GM18498 (cell line): ENCODE data around the gene RBM19.

Experiments used
- ATAC-seq: cut with Tn5 transposase; IDR thresholded peaks from one replicate; pipeline ENCODE4 v1.9.1; 2021; ENCODE audit warnings: mild to moderate bottlenecking, moderate library complexity; ENCODE audit not compliant: unreplicated experiment

Gene RBM19

GRCh38 chr12:113988976-113989375, 22.9 kb upstream of the RBM19 start:
- ATAC-seq, result no peak

GRCh38 chr12:113988064-113988451, 21.9 kb upstream of the RBM19 start:
- no peak for ATAC-seq

GRCh38 chr12:113987261-113988063, 21.3 kb upstream of the RBM19 start:
- ATAC-seq, result no peak

- ATAC-seq, result no peak
Measured at GRCh38 chr12:113984464-113984863, 18.3 kb upstream of the RBM19 start.

GRCh38 chr12:113983777-113984448, 17.8 kb upstream of the RBM19 start:
- ATAC-seq, result no peak

- no peak for ATAC-seq
Measured at GRCh38 chr12:113983265-113983664, 17.1 kb upstream of the RBM19 start.

GRCh38 chr12:113981876-113982275, 15.8 kb upstream of the RBM19 start:
- ATAC-seq, result no peak

GRCh38 chr12:113980537-113981337, 14.6 kb upstream of the RBM19 start:
- no peak for ATAC-seq

GRCh38 chr12:113980054-113980453, 13.9 kb upstream of the RBM19 start:
- ATAC-seq, result no peak

- no peak for ATAC-seq
Measured at GRCh38 chr12:113978080-113978479, 12.0 kb upstream of the RBM19 start.

GRCh38 chr12:113974006-113974405, 7.9 kb upstream of the RBM19 start:
- ATAC-seq, result no peak

GRCh38 chr12:113973109-113973904, 7.2 kb upstream of the RBM19 start:
- no peak for ATAC-seq

- no peak for ATAC-seq
Measured at GRCh38 chr12:113971392-113971791, 5.3 kb upstream of the RBM19 start.

- no peak for ATAC-seq
Measured at GRCh38 chr12:113970211-113970610, 4.1 kb upstream of the RBM19 start.

- no peak for ATAC-seq
Measured at GRCh38 chr12:113967368-113967767, 1.2 kb upstream of the RBM19 start.

- ATAC-seq, result no peak
Measured at GRCh38 chr12:113962733-113963132, 3.4 kb downstream of the RBM19 start.

GRCh38 chr12:113961921-113962710, 4.0 kb downstream of the RBM19 start:
- no peak for ATAC-seq

GRCh38 chr12:113960030-113960429, 6.1 kb downstream of the RBM19 start:
- ATAC-seq, result no peak

- no peak for ATAC-seq
Measured at GRCh38 chr12:113959096-113959495, 7.0 kb downstream of the RBM19 start.

GRCh38 chr12:113958108-113958507, 8.0 kb downstream of the RBM19 start:
- no peak for ATAC-seq
